HFFc6 (cell line): ENCODE measurements around the gene OR1I1. TPM values are rescaled to one million over a fixed set of nuclear protein-coding genes. Genes with fewer than 3 reads are reported as not detected.

Experiments used
- DNase-seq: peaks from one replicate; pipeline ENCODE4 v3.0.0-alpha.2; 2018
- H3K27ac Mint-ChIP-seq: 2 replicates; pipeline ENCODE4 v1.8.0; 2020; ENCODE audit warnings: mild to moderate bottlenecking, mixed read lengths
- H3K27me3 Mint-ChIP-seq: 2 replicates; pipeline ENCODE4 v1.8.0; 2021; ENCODE audit warnings: mild to moderate bottlenecking, moderate library complexity, mixed read lengths; ENCODE audit not compliant: insufficient read depth
- H3K36me3 Mint-ChIP-seq: 2 replicates; pipeline ENCODE4 v1.8.0; 2021; ENCODE audit warnings: low read depth, mixed read lengths
- H3K4me1 Mint-ChIP-seq: 2 replicates; pipeline ENCODE4 v1.8.0; 2020; ENCODE audit warnings: low read depth, mixed read lengths
- H3K4me3 Mint-ChIP-seq: 2 replicates; pipeline ENCODE4 v1.8.0; 2020; ENCODE audit warnings: mild to moderate bottlenecking, moderate library complexity, mixed read lengths
- H3K9me3 Mint-ChIP-seq: 2 replicates; pipeline ENCODE4 v1.8.0; 2020; ENCODE audit warnings: mild to moderate bottlenecking, mixed read lengths
- CTCF ChIP-seq: fragments of 200-600 bp; sonication (generic); IDR thresholded peaks from 2 replicates; pipeline ENCODE4 v1.5.0; 2021; ENCODE audit warnings: antibody characterized with exemption, mild to moderate bottlenecking
- total RNA-seq, 6 experiments: library from RNA; stranded (reverse); fragmentation: NEBNext Ultra II Directional; extraction: Animal tissue kit (Norgen Biotek cat#: 25700); gene quantifications; 2 replicates in 1 of 6; 3 replicates in 5 of 6; pipeline ENCODE4 v1.2.3, GENCODE V29; 2021

Gene OR1I1
- total RNA-seq, 6 experiments from 2014 or later: not detected

GRCh38 chr19:15107061-15108010 is 25.3 kb downstream of the OR1I1 start, which contains the start of gene SYDE1:
SYDE1 (plus strand) TSS chr19:15107401; CDS start chr19:15107434, 33 bp downstream.
- Mint-ChIP-seq H3K27ac (peak within 1 kb of the TSS; percentile 91), H3K4me3 (peak within 1 kb of the TSS; percentile 94), H3K36me3 (peaks cover 22% of the 10 kb centered on the region), H3K27me3 (peaks cover 3% of the 10 kb centered on the region), H3K4me1 (peaks cover 17% of the 10 kb centered on the region), H3K9me3 (peaks cover 18% of the 10 kb centered on the region)
- TF ChIP-seq CTCF: no peak
- no peak for DNase-seq

DNA sequence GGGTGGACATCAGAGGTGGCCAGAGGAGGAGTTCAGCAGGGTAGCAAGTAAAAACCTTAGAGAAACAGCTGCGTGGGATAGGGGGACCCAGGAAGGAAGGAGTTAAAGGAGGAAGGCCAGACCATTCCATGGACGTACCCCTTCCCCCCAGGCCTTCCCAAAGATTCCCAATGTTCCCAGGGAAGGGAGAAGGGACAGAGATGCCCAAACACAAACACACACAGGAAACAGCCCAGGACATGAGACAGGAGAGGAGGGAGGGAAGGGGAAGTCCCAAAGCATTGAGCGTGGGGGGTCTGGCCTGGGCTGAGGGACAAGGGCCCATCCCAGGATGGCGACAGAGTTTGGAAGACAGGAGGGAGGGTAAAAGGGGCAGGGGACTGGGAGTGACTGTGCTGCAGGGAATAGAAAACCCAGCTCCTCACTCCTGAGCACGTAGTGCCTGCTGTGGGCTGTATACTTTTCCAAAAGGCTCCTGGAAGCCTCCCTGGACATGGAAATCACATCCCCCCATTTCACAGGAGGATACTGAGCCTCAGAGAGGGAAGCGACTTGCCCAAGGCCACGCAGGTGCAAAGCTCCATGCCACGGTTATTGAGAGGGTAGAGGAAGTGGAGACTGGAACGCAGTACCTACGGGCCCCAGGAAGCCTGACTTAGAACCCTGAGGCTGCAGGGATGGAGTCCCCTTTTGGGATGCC is 26.3 kb downstream of the OR1I1 start:
- TF ChIP-seq CTCF: no peak
- Mint-ChIP-seq H3K4me3 (peak overlapping the region; percentile 94), H3K36me3 (peaks cover 24% of the 10 kb centered on the region), H3K4me1 (peaks cover 17% of the 10 kb centered on the region), H3K27me3 (peaks cover 5% of the 10 kb centered on the region), H3K27ac (peak overlapping the region; percentile 85), H3K9me3 (peaks cover 17% of the 10 kb centered on the region)
- no peak for DNase-seq

DNA sequence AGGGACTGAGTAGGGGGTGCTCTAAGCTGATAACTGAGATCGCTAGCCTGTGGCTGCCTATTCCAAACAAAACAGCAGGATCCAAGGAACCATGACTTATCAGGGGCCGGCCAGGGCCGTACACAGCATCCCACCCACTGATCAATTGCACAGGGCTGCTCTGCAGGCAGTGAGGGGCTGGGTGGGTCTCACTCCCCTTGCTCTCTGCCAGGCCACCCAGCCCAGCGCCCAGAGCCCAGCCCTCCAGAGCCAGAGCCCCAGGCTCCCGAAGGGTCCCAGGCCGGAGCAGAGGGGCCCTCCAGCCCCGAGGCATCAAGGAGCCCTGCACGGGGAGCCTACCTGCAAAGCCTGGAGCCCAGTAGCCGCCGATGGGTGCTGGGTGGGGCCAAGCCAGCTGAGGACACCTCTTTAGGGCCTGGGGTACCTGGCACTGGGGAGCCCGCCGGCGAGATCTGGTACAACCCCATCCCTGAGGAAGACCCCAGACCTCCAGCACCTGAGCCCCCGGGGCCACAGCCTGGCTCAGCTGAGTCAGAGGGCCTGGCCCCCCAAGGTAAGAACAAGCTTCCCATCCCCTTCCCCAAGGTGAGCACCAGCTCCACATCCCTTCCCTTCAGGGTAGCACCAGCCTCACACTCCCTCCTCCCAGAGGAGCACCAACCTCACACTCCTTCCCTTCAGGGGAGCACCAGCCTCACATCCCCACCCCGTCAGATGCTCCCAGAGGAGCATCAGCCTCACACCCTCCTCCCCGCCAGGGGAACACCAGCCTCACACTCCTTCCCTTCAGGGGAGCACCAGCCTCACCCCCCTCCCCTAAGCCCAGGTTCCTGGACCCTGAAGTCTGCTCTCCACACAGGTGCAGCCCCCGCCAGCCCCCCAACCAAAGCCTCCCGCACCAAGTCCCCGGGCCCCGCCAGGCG is 27.1 kb downstream of the OR1I1 start:
- peaks cover 9% of the 10 kb centered on the region for H3K9me3 Mint-ChIP-seq
- TF ChIP-seq CTCF: no peak
- peaks cover 21% of the 10 kb centered on the region for H3K4me1 Mint-ChIP-seq
- peaks cover 5% of the 10 kb centered on the region for H3K27me3 Mint-ChIP-seq
- no peak for DNase-seq
- peaks cover 22% of the 10 kb centered on the region for H3K36me3 Mint-ChIP-seq
- peak overlapping the region; percentile 94 for H3K4me3 Mint-ChIP-seq
- peak overlapping the region; percentile 85; the same call in 1 of the 2 replicates for H3K27ac Mint-ChIP-seq

DNA sequence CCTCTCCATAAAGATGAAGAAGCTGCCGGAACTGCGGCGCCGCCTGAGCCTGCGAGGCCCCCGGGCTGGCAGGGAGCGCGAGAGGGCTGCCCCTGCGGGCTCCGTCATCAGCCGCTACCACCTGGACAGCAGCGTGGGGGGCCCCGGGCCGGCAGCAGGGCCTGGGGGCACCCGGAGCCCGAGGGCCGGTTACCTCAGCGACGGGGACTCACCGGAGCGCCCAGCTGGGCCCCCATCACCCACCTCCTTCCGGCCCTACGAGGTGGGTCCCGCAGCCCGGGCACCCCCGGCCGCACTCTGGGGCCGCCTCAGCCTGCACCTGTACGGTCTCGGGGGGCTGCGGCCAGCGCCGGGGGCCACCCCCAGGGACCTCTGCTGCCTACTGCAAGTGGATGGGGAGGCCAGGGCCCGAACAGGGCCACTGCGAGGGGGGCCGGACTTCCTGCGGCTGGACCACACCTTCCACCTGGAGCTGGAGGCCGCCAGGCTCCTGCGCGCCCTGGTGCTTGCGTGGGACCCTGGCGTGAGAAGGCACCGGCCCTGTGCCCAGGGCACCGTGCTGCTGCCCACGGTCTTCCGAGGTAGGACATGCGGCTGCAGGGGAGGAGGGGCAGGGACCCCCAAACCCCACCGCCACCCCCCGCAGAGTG is 27.9 kb downstream of the OR1I1 start:
- peaks cover 5% of the 10 kb centered on the region for H3K27me3 Mint-ChIP-seq
- DNase-seq: no peak
- H3K9me3 Mint-ChIP-seq: 0 out of 2 replicates have a peak, but pooled peaks cover 2% of the 10 kb centered on the region
- TF ChIP-seq CTCF: no peak
- H3K36me3 Mint-ChIP-seq: peaks cover 24% of the 10 kb centered on the region
- no peak overlapping the region for H3K4me3 Mint-ChIP-seq
- H3K4me1 Mint-ChIP-seq: peaks cover 28% of the 10 kb centered on the region
- no peak overlapping the region for H3K27ac Mint-ChIP-seq
